GM15510 (cell line): Measurements from ENCODE around the gene TMCO1.

Experiments
- POLR2A ChIP-seq: IDR thresholded peaks from 3 replicates; pipeline ENCODE4 v1.6.1; 2011; ENCODE audit warnings: borderline replicate concordance; ENCODE audit not compliant: insufficient read length; ENCODE audit errors: extremely low read depth

The TMCO1 gene

DNA sequence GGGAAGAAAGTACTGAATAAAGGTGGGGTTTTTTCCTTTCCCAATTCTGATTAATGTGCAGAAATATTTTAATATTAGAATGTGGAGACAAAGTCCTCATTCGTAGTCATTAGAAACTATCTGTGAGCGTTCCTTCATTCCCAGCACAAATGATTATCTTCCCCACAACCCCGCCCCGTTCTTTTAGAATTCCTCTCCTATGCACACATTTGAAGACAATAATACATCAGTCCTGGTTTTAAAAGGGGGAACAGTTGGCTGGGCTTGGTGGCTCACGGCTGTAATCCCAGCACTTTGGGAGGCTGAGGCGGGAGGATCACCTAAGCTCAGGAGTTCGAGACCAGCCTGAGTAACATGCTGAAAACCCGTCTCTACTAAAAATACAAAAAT, 71.2 kb downstream of the TMCO1 start:
- TF ChIP-seq POLR2A: no peak

DNA sequence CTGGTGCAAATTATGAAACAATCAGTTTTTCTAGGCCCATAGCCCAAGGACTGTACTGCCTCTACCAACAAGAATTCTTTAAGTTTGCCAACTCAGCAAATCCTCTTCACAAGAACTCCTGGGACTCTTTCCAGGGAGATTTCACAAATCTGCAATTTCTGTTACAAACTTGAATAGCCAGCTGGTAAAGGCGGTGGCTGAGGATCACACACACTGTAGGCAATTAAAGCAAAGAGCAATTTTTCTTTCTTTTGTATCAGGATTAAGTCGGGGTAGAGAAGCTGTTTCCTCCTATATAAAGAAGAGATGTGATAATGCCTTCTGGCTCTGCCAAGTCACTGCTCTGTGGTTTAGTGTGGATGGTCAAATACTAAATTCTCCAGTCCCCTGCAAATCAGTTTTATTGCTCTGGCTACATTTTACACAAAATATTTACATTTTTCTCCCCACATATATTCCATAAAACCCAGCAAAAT, 72.0 kb downstream of the TMCO1 start:
- TF ChIP-seq POLR2A: no peak

DNA sequence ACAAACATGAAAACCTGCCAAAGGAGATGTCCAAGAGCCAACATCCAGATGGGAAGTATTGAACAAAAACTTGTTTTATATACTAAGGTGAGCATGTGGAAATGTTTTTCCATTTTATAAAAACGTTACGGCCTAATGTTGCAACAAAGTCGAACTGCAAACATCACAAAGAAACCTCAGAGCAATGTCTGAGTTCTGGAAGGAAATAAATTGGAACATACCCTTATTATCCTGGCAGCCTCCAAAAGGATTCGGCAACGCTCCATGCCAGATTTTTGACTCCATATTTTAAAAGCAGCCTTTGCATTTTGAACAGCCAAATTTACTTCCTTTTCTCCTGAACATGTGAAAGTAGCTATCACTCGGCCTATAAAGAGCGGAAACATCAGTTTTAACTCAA, 73.6 kb downstream of the TMCO1 start:
- no peak for TF ChIP-seq POLR2A

DNA sequence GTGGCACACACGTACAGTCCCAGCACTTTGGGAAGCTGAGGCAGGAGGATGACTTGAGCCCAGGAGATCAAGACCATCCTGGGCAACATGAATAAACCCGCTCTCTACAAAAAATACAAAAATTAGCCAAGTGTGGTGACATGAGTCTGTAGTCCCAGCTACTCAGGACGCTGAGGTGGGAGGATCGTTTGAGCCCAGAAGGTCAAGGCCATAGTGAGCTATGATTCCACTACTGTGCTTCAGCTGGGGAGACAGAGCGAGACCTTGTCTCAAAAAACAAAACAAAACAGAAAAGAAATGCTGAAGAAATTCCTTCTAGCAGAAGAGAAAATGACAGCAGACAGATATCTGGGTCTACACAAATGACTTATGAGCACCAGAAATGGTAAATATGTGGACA, 80.6 kb downstream of the TMCO1 start:
- TF ChIP-seq POLR2A: no peak

DNA sequence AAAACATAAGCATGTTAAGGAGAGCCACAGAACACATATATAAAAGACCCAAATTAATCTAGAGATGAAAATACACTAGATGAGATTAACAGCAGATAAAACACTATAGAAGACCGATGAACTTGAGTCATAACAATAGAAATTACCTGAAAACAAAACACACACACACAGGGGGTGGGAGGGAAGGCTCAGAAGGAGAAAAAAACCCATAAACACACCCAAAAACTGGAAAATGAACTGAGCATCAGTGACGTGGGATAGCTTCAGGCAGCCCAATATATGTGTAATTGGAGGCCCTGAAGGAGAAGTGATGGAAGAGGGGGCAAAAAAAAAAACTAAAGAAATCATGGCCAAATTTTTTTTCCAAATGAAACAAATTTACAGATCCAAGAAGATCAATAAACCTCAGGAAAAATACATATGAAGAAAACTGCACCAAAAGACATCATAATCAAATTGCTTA, 81.7 kb downstream of the TMCO1 start:
- no peak for TF ChIP-seq POLR2A

DNA sequence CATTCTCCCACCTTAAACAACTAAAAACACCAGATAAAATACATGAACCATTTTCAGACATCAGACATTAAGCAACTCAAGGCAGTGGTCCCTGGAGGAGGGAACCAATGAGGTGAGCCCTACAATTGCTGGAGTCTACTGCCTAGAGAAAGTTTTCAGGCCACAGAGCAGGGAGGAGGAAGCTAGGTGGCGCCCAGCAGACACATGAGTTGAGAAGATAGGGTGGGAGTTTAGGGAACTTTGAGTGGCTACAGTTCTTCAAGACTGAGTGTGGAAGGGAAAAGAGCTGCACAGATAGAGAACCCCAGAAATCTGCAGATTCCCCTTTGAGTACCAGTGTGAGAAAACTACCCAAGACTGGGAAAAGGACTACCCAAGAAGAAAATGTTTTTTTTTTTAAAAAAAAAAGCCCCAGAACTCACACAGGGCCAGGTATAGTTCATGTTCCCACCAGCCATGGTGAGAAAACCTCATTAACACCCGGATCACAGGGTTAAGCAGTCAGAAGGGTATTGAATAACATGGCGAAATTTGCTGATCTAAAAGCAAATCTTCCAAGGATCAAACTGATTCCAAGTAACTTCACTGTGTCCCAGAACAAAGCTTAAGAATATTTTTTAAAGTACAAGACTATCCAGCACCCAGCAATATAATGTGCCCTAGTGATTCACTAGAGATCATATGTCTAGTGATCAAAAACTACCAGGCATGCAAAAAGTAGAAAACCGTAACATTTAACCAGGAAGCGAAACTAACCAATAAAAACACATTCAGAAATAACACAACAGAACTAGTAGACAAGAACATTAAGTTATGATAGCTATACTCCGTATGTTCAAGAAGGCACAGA, 82.3 kb downstream of the TMCO1 start:
- TF ChIP-seq POLR2A: no peak

DNA sequence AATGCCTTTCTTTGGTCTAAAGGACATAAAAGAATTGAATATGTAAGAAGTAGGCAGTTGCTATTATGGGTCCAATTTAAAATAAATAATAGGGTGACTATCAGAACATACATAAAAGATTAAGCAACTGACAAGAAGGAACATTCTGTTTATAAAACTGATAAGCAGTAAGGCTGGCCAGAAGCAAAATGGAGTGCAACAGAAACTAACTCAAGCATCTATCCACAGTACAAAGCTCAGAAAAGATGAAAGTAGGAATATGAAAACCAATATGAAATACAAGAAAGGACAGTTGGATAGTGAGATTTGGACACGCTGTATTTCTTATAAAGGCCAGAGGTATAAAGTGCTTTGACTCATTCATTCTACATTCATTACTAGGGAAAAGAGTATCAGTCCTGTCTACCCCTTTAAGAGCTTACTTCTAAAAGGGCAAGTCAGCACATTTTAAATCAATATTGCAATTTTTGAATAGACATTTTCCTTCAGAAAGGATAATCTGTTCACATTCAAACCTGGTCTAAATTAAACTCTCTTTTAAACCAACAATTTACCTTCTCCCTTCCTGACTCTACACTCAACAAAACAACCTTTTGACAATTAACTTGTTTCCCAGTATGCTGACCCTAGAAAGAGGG, 84.7 kb downstream of the TMCO1 start:
- no peak for TF ChIP-seq POLR2A

DNA sequence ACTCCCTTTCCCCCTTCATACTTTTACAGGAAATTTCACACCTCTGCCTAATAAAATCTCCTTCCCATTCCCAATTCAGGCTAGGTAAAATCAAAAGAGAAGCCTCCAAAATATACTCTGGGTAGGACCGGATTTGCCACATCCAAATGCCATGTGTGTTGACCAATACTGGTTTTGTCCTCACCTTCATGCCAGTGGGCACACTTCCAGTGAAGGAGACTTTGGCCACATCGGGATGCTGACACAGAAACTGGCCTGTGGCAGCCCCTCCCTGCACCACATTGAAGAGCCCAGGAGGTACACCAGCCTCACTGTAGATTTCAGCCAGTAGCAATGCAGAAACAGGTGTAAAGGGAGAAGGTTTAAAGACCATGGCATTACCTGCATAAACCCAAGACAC, 88.4 kb downstream of the TMCO1 start:
- no peak for TF ChIP-seq POLR2A

DNA sequence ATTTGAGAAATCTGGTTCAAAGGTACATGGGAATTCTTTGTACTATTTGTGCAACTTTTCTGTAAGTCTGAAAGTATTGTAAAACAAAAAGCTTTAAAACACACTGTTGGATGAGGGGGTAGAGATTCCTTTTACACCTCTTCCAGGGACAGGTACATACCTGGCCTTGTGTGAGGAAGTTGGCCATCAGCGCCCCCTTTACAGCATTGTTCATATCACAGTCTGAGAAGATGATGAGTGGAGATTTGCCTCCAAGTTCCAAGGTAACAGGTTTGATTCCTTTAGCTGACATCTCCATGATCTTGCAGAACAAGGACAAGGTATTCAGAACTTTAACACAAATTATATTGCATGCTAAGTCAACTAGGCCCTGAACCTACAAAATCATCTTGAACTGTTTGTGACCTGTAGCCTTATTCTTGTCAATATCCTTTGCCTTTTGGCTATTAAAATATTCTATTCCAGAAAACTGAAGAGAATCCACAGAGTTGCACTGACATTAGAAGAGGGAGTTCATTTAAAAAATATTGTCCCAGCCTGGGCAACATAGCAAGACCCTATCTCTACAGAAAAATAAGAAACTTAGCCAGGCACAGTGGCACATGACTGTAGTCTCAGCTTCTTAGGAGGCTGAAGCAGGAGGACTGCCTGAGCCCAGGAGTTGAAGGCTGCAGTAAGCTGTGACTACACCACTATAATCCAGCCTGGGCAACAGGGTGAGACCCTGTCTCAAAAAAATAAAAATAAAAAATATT, 89.2 kb downstream of the TMCO1 start:
- no peak for TF ChIP-seq POLR2A

DNA sequence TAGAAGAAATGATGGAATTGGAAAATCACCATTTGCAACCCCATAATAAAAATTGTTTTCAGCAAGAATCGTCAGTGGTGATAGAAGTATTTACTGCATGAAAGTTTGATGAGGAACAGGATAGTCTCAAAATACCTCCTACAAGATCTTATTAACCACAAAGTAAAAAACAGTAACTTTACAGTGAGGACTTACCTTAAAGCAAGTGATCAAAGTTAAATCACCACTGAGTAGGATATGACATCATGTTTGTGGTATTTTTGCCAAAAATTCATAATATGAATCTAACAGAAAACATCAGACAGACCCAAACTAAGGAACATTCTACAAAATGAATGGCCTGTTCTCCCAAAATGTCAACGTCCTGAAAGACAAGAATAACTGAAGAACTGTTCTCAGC, 90.2 kb downstream of the TMCO1 start:
- no peak for TF ChIP-seq POLR2A
